Activated gamma-delta T cell (primary cell): ENCODE results near the gene ARHGAP24.
"Not testable (repeated sequence)": the region's sequence is repeated elsewhere in the genome, so short reads cannot be mapped to it uniquely, and the experiment has no call there.

Experiments used
- DNase-seq: peaks from one replicate; lab custom pipeline; 2025; lab: John Stamatoyannopoulos, UW

Gene ARHGAP24

GRCh38 chr4:85518526-85518925 is 43.6 kb downstream of the ARHGAP24 start:
- not testable (repeated sequence) for DNase-seq

- DNase-seq, result no peak
These were observed 46.1 kb downstream of the ARHGAP24 start for GRCh38 chr4:85520765-85521749.

GRCh38 chr4:85522277-85522676 is 47.3 kb downstream of the ARHGAP24 start:
- DNase-seq, result no peak

DNA sequence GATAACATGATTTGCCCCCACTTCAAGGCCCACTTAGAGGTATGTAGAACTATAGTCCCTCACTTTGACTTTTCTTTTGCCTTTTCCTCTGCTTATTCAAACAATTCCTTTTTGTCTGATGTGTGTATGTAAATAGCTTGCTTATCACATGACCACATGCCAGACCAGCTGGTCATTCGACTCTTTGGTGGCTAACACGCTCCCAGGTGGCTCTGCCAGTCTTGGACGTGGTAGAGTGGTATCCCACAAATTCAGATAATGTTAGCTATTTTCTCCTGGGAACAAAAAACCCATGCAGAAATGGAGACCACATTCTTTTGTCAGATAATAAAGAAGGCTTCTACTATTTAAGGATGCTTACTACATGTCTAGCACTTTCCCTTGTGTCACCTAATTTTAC is 47.9 kb downstream of the ARHGAP24 start:
- DNase-seq, result no peak

DNA sequence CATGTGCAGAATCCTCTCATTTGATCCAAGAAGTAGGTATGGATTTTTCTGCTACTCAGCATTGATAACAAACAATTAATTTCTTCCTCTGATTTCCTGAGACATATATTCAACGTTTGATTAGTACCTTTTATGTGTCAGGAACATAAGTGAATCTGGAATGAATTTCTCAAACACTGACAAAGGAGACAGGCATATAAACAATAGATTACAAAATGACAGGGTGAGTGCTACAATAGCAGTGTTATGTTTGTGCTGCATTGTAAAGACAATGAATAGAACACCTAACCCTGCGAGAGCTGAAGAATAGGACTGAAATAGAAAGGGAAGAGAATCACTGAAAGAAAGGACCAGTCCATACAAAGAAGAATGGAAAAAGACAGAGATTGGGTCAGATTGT is 52.9 kb downstream of the ARHGAP24 start:
- DNase-seq, result no peak

DNA sequence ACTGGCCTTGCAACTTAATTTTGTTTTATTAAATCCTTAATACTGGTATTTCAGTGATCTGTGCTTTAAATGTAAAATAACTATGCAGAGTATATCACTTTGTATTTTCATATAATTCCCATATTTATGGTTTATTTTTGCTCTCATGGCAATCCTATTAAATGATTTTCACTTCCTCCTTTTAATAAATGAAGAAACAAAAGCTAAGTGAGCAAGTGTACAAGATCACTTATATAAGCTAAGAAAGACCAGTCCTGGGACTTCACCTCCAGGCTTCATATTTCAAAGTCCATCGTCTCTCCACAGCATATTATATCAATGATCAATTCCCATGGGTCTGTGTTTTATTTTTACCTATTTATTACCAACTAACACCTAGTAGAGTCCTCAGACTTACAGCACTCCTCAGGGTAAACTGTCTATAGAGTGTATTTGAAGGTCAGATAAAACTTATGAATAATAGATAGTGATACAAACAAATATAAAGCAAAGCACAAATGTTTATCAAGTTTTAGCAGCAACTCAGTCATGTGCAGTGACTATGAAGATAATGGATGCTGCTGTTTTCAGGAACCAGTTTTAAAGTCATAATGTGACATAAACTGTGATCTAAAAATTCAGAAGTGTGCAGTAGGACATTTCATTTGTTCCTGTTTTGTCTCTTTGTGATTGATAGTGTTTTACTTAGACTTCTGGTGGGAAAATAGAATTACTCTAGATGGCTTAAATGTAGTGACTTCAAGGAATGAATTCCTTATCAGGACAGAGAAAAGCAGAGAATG is 56.8 kb downstream of the ARHGAP24 start:
- DNase-seq, result no peak

GRCh38 chr4:85534120-85534519 is 59.2 kb downstream of the ARHGAP24 start:
- no peak for DNase-seq

DNA sequence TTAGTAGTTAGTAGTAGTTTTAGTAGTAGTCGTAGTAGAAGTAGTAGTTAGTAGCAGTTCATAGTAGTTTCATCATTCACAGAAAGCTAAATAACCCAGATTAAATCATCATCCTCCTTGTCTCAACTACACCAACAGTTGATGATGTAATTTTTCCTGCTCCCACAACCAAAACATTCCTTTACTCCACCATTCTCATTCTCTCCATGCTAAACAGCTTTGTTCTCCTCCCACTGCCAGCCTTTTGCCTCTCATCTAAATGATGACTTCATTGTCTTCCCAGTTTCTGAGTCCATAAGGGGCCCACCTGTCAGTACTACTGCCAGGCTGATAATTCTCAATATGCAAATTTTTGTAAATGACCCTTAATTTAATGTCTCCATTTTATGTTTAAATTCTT is 68.9 kb downstream of the ARHGAP24 start:
- no peak for DNase-seq

DNA sequence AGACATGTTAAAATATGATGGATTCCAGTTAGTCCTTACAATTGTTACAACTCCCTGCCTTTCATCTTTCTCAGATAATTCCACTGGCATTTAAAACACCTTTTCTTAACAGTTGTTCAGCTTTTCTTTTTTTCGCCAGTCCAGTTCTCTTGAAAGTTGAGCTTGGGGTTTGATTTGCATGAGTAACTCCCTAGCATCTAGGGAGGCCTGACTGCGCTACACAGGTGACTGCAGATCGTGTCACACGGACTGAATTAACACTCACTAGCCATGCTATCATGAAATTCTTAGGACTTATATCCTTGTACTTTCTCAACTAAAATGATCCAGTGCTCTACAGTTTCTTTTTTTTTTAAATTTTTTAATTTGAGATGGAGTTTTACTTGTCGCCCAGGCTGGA is 69.8 kb downstream of the ARHGAP24 start:
- DNase-seq, result no peak

DNA sequence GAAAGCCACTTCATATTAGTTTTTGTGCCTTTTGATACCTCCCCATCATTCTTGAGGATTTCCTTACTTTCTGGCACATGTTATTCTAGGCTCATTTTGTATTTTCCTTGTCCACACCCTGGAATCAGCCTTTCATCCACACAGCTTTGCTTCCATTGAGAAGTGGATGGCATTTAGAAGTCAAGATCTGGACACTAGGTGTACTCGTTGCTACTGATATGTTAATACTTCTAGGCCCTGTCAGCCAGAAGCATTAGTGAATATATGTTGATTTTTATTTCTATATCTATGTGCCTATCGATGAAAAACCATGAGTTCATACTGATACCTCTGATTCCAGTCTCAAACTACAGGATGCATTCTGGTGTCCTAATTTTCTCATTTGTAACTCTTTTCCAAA is 73.2 kb downstream of the ARHGAP24 start:
- no peak for DNase-seq

DNA sequence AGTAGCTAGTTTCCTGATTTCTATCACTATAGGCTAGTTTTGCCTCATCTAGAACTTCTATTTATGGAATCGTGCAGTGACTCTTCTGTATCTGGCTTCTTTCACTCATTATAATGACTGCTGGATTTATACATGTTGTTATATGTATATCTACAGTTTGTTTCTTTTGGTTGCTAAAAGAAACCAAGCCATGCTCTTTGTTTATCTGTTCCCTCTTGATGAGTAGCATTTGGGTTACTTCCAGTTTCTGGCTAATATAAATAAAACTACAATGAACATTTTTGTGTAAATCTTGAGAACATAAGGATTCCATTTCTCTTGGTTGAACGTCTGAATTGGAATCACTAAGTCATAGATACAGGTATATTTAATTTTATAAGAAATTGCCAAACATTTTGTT is 73.9 kb downstream of the ARHGAP24 start:
- no peak for DNase-seq

DNA sequence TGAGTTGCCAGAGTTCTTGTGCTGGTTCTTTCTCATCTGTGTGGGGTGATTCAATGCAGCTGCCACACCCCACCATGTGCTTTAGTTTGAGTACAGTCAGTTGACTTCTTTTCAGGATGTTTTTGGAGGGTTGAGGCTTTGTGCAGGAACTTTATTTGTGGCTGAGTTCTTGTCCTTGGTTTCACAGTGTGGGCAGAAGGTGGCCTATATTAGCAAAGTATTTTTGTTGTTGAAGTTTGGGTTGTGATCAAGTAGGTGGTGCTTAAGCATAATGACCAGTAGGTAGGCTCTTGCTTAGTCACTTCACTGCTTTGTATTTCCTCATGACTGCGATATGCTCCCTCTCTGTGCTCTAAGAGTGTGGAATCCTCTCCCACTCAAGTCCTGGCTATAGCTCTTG is 80.3 kb downstream of the ARHGAP24 start:
- DNase-seq, result no peak

DNA sequence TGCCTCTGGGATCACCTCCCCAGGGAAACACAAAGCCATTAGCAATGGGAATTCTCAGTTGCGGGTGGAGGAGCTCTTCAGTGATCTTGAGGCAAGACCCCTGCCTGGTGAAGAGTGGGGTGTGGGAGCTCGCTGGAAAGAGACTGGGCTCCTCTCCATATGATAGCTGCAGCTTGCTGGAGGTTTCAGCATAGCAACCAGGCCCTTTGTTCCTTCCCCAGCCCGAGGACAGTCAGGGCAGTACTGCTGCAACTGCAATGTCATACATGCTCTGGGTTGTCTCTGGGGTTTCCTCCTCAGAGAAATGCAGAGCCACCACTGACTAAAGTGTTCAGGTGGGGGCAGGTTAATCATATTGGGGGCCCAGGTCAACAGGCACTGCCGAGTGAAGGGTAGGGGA is 81.3 kb downstream of the ARHGAP24 start:
- no peak for DNase-seq

GRCh38 chr4:85557016-85557901 is 82.3 kb downstream of the ARHGAP24 start:
- no peak for DNase-seq

DNA sequence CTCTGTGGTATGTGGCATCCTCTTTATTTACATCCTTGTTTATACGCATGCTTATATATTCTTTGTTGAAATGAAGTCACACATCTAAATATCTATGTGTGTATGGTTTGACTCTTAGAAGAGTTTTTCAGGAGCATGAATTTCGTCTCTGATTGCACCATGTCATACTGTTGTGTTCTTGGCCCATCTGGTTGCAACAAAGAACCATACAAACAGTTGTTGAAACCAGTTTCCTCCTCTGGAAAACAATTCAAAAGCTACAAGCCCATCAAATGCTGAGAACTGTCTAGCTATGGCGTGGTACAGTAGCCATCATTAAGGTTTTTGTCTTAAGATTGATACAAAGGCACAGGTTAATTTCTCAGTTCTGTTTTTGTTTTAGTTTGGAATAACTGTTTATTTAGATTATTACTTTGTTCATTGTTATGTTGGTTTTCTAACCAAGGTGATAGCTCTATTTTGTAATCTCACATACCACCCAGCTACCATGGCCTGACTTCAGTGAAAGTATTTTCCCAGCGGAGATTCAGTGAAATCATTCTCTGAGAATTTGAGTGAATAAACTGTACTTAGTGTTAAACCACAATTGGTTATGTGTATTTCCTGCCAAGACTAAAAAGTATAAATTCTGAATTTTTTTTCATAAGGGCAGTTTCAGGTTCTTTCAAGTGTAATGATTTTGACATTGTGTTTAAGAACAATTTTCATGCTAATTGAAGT is 91.0 kb downstream of the ARHGAP24 start:
- DNase-seq, result no peak

- no peak for DNase-seq
These were observed 94.9 kb downstream of the ARHGAP24 start for GRCh38 chr4:85569730-85570299.

DNA sequence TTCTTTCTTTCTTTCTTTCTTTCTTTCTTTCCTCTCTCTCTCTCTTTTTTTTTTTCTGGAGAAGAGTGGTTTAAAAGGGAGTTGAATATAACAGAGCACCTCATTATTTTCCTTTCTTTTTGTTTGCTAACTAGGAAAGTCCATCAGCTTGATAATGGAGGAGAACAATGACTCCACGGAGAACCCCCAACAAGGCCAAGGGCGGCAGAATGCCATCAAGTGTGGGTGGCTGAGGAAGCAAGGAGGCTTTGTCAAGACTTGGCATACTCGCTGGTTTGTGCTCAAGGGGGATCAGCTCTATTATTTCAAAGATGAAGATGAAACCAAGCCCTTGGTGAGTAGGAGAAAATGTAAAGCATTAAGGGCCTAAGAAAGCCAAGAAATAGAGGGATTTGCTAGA is 95.4 kb downstream of the ARHGAP24 start:
- no peak for DNase-seq

DNA sequence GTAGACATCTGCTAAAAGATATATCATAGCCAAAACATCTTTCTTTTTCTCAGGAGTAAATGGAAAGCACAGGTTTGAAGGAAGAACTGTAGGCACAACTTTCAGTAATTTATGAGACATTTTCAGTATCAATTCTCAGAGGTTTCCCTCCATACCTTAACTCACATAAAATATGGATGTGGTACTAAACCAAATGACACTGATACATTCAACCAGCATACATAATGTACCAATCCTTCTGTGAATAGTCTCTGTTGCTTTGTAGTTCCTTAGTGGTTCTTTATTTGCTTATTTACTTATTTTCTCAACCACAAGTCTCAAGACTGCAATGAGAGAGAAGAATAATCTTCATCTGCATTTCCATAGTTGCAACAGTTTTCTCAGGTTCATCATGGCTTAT is 96.1 kb downstream of the ARHGAP24 start:
- DNase-seq, result no peak

GRCh38 chr4:85573270-85573669 is 98.3 kb downstream of the ARHGAP24 start:
- DNase-seq, result no peak

DNA sequence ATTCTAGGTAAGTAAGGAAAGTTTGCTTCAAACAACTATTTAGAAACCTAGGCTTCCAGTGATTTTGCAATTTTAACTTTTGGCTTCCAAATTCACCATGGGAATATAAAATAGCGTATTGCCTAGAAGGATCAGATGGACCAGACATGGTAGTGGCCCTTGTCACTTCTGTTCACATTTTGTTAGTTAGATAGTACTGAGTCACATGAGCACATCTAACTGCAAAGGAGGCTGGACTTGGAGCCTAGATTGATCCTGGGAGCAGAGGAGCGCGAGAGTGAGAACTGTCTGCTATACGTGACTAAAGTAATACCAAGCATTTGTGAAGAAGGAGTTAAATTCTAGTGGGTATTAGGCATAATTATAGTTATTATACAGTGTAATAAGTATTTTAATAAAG is 102.4 kb downstream of the ARHGAP24 start:
- no peak for DNase-seq

DNA sequence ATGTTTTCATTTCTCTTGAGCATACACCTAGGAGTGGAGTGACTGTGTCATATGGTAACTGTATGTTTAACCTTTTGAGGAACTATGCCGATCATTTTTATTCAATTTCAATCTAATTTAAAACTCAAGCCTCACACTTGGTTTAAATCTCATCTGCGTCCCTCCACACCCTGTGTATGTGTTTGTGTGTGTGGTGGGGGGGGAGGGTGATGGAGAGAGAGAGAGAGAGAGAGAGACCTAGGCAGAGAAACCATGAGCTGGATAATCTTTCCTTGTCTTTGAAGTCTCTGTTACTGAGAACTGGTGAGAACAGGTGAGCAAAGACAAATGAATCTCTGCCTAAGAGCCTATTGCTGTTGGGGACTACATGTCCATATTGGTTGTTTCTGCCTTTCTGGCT is 105.0 kb downstream of the ARHGAP24 start:
- no peak for DNase-seq
